Measurements from ENCODE around the gene PLEKHM2. TPM values are rescaled to one million over a fixed set of nuclear protein-coding genes. Genes with fewer than 3 reads are reported as not detected.
A peak's percentile ranks its signal among the peaks of the same experiment; 100 is the strongest.

PLEKHM2 gene
- total and polyA plus RNA-seq, 2 of the 4 experiments (the other 2 are of a cell fraction): 24.7 to 48.0 TPM

- TF ChIP-seq MAZ (IDR thresholded peaks at IDR 0.05; ENCODE audit: borderline replicate concordance, low read depth, low read length) (no peak), MXI1 (IDR thresholded peaks at IDR 0.05; ENCODE audit: borderline replicate concordance, low read depth, low read length) (no peak), CHD1 (IDR thresholded peaks at IDR 0.05; ENCODE audit: low read depth, low read length) (no peak), FOS (IDR thresholded peaks at IDR 0.05; ENCODE audit: low read depth, low read length) (no peak), USF2 (IDR thresholded peaks at IDR 0.05; ENCODE audit: low read depth, low read length) (no peak), RAD21 (IDR thresholded peaks at IDR 0.05; ENCODE audit: low read length) (no peak), RCOR1 (IDR thresholded peaks at IDR 0.05; ENCODE audit: insufficient replicate concordance, low read length) (no peak), POLR2A (IDR thresholded peaks at IDR 0.05; ENCODE audit: low read depth, low read length) (no peak), NFE2L2 (IDR thresholded peaks at IDR 0.05; ENCODE audit: low read depth, low read length) (no peak), CTCF (conservative IDR thresholded peaks at IDR 0.05; ENCODE audit: low read depth, low read length) (no peak)
- H3K18ac ChIP-seq (ENCODE audit: low read depth, low read length): no peak overlapping the region
- no peak overlapping the region for H4K5ac ChIP-seq (ENCODE audit: low read depth, low read length)
- no peak overlapping the region for H3K9ac ChIP-seq (ENCODE audit: low read depth, low read length)
- peaks cover 4% of the 10 kb centered on the region; the same call in 1 of the 2 replicates for H3K9me1 ChIP-seq (ENCODE audit: insufficient read depth, low read length)
- no peak overlapping the region for H2BK20ac ChIP-seq (ENCODE audit: low read depth, low read length)
- no peak overlapping the region for H3K4ac ChIP-seq (ENCODE audit: low read depth, low read length)
- no peaks in the 10 kb centered on the region for H3K36me3 ChIP-seq (ENCODE audit: control insufficient read depth, insufficient read depth, low read length)
- no peak overlapping the region for H2AK9ac ChIP-seq (replicated peaks; ENCODE audit: low read depth, low read length, poor library complexity)
- no peak for ATAC-seq (ENCODE audit: low read depth)
- H3K9me3 ChIP-seq (ENCODE audit: control insufficient read depth, insufficient read depth, low read length): no peaks in the 10 kb centered on the region
- H2BK120ac ChIP-seq (ENCODE audit: low read depth, low read length): no peak overlapping the region
- no peak for DNase-seq
- no peak overlapping the region for H2AK5ac ChIP-seq (ENCODE audit: low read depth, low read length)
- no peak overlapping the region for H3K27ac ChIP-seq (ENCODE audit: insufficient read depth, low read length)
- no peak overlapping the region for H2BK15ac ChIP-seq (ENCODE audit: low read depth, low read length)
- 77% methylated on average over 6 of the region's 21 CpGs; no CpG with 5 or more reads in 1 of the 2 experiments for WGBS, 2 experiments (ENCODE audit: extremely low coverage in 2 of 2, insufficient read length in 1 of 2)
- no peak overlapping the region for H3K56ac ChIP-seq (ENCODE audit: extremely low read depth, insufficient read depth, low read length)
- H3K27me3 ChIP-seq (ENCODE audit: control insufficient read depth, insufficient read depth, low read length): no peaks in the 10 kb centered on the region
- peaks cover 15% of the 10 kb centered on the region for H3K4me1 ChIP-seq (ENCODE audit: control insufficient read depth, insufficient read depth, low read length)
- peaks cover 4 to 24% of the 10 kb centered on the region in 2 experiments; a peak in 3 of 4 replicates for H3K79me1 ChIP-seq (ENCODE audit: low read depth in 1 of 2, low read length in 2 of 2)
- no peak overlapping the region for H2BK5ac ChIP-seq (ENCODE audit: low read depth, low read length, poor library complexity, severe bottlenecking)
- no peak overlapping the region for H4K8ac ChIP-seq (ENCODE audit: low read depth in 2 of 2, low read length in 2 of 2)
- no peak overlapping the region for H4K91ac ChIP-seq (ENCODE audit: insufficient read depth, low read depth, low read length)
- ChIA-PET POLR2A (ENCODE audit: unreplicated experiment) (interaction anchor here (0.6 kb wide), 2 partner anchors 50 to 248 kb away, joined by 4 to 6 read pairs; no protein-coding TSS in a partner anchor), CTCF (no interaction called here)
- peak overlapping the region; percentile 48 for H2AFZ ChIP-seq (replicated peaks; ENCODE audit: low read length, poor library complexity)
- H3K4me2 ChIP-seq (ENCODE audit: low read depth, low read length): no peak overlapping the region
- no peak overlapping the region for H3K4me3 ChIP-seq (ENCODE audit: insufficient read depth, low read depth, low read length)
- no peak overlapping the region for H3K23ac ChIP-seq (ENCODE audit: low read depth, low read length)
- dilution Hi-C loops (cut with HindIII; ENCODE audit: low sequenced_read_pairs, unreplicated experiment): no loop called here
- intact Hi-C loops (cut with micrococcal nuclease): no loop called here
- H4K20me1 ChIP-seq (ENCODE audit: insufficient read depth, low read length): peaks cover 8% of the 10 kb centered on the region
- no TSS peak for BruUV-seq (replicated peaks)
- in situ Hi-C loops (cut with MboI; ENCODE audit: low sequenced_read_pairs): no loop called here
- no peak overlapping the region for H3K14ac ChIP-seq (replicated peaks; ENCODE audit: low read depth, low read length)
Observed at GRCh38 chr1:15756143-15757015, 72.3 kb downstream of the PLEKHM2 start.

Measured in IMR-90 (cell line).